ENCODE results near the gene WDR62.

Gene WDR62

DNA sequence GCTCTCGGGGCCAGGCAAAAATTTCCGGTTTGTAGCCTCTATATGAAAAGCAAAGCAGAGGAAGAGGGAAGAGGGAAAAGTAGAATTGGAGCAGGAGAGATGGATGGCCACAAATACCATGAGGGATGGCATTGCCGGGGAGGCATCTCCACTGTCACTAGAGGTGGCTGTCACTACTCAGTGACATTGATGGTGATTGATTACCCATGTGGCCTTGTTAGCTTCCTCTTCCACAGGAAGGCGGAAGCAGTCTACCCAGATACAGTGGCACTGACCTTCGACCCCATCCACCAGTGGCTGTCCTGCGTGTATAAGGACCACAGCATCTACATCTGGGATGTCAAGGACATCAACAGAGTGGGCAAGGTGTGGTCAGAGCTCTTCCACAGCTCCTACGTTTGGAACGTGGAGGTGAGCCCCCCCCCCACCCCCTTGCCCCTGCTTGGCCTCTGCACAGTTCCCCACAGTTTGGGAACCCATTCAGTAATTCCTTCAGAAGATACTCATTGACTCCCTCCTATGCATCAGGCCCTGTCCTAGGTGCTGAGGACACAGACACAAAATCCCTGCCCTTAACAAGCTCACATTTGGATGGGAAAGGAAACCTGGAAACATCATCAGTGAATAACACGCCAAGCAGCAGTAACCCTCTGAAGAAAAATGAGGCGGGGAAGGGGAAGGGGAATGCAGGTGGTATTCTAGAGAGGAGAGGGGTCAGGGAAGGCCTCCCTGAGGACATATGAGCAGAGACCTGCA, 18.6 kb downstream of the WDR62 start:
- H3K4me3 ChIP-seq (ENCODE audit: low read depth, low read length) = no peak overlapping the region

DNA sequence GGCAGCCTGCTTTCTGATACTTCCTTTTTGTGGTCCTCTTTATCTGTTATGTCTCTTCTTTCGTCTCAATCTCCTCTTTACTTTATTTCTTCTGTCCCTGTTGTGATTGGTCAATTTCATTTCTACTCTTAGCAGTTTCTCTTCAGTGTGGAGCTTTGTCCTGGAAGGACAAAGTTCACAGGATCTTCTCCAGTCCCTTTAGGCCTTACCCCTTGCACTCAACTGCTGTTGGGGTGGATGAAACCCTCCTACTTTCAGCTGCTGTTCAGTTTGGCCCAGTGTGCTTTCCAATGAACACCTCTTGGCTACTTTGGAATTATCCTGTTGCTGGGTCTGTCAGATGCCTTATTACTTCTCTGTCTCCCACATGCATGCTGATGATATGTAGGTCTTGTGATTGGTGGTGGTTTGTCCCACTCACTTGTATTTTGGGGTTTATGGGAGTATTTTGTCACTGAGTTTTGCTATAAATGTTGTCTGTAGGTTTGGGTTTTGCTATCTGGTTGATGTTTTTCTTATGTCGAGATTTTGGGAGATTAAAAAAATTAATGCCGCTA, 24.8 kb downstream of the WDR62 start:
- no peak overlapping the region for H3K4me3 ChIP-seq (ENCODE audit: low read depth, low read length)

DNA sequence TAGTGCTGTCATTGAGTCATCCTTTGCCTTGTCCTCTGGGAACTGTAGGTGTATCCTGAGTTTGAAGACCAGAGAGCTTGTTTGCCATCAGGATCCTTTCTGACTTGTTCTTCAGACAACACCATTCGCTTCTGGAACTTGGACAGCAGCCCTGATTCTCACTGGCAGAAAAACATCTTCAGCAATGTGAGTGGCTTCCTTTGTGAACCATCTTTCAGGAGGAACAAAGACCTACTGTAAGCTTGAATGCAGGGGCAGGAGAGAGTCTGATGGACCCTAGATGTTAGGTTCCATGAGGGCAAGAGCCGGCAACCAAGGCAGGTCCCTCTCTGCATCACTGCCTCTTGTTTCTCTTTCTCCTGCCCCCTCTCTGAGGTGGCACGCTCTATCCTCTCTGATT, 26.7 kb downstream of the WDR62 start:
- H3K4me3 ChIP-seq (ENCODE audit: low read depth, low read length) = no peak overlapping the region

DNA sequence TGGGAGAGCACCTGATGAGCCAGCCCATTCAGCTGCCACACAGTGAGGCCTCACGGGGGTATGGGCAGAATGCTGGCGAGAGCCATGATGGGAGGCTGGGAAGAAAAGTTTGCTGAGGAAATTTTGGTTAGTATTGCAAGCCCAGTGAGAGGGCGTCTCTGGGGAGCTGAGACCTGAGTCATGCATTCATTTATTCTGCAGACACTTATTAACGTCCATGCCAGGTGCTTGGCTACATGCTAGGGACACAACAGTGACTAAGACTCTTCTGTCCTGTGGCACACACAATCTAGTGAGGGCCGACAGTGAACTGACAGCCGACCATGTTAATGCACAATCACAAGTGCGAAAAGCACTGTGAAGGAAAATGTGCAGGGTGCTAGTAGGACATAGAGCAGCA, 27.2 kb downstream of the WDR62 start:
- no peak overlapping the region for H3K4me3 ChIP-seq (ENCODE audit: low read depth, low read length)

DNA sequence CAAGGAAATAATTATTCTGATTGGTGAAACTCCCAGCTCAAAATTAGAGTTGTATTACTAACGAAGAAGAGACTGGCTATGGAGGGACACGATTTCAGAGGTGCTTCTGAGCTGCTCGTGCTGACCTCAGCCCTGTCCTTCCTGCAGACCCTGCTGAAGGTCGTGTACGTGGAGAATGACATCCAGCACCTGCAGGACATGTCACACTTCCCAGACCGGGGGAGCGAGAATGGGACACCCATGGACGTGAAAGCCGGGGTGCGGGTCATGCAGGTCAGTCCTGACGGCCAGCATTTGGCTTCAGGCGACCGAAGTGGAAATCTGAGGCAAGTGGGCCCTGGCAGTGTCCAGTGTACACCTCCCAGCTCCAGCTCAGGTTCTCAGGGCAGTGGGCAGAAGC, 28.2 kb downstream of the WDR62 start:
- no peak overlapping the region for H3K4me3 ChIP-seq (ENCODE audit: low read depth, low read length)

DNA sequence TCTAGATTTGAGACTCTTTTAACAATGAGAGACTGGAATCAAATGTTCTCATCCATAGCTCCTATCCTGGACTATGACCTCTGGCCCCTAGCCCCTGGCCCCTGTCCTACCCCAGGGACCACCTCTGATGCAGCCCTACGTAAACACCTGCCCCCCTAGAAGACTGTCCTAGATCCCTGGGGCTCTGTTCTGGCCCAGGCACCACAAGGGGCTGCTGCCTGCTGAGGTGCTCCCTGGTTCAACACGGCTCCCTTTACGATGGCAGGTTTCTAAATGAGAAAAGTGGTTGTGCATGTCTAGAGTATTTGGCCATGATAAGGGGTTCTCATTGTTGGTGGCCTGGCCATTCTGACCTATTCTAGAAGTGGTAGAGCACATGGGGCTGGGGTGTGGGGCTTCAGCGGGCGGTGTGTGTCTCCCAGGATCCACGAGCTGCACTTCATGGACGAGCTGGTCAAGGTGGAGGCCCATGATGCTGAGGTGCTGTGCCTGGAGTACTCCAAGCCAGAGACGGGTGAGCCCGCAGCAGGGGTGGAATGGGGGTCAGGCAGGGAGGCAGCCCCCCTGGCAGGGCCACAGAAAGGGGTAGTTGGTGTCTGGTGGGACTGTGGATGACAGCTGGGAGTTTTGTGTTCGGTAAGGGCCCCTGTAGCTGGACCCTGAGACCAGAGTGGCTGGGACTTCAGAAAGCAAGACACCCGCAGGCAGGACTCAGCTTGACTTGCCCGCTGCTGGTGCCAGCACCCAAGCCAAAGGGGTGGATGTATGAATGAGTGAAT, 29.7 kb downstream of the WDR62 start:
- H3K4me3 ChIP-seq (ENCODE audit: low read depth, low read length) = no peak overlapping the region

DNA sequence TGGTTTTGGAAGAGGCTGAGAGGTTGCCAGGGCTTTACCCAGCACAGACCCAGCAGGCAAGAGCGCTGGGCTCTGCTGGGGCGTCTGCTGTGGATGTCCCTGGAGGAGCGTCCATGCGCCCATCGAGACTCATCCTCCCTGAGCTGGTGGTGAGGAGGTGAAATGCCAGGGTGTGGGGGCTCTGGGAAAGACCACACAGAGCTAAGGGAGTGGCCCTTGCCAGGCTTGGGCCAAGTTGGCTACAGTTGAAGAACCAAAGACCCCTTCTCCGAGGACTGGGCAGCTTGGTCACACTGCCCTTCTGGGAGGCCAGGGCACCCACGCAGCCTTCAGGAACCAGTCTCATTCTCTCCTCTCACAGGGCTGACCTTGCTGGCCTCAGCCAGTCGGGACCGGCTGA, 31.6 kb downstream of the WDR62 start:
- H3K4me3 ChIP-seq (ENCODE audit: low read depth, low read length) = no peak overlapping the region

DNA sequence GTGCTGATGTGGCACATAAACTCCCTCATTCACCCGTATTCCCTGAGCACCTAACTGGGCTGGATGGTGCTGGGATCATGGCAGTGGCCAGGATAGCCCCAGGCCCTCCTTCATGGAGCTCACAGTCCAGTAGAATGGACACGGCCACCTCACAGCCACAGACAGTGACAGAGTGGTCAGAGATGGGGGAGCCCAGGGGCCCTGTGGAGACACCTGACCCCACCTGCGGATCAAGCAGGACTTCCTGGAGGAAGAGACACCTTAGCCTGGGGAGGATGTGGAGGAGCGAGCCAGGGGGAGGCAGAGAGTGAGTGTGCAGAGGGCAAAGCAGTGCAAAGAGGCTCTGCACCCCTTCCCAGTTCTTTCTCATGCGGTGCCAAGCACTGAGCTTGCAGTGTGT, 35.1 kb downstream of the WDR62 start:
- H3K4me3 ChIP-seq (ENCODE audit: low read depth, low read length) = no peak overlapping the region

DNA sequence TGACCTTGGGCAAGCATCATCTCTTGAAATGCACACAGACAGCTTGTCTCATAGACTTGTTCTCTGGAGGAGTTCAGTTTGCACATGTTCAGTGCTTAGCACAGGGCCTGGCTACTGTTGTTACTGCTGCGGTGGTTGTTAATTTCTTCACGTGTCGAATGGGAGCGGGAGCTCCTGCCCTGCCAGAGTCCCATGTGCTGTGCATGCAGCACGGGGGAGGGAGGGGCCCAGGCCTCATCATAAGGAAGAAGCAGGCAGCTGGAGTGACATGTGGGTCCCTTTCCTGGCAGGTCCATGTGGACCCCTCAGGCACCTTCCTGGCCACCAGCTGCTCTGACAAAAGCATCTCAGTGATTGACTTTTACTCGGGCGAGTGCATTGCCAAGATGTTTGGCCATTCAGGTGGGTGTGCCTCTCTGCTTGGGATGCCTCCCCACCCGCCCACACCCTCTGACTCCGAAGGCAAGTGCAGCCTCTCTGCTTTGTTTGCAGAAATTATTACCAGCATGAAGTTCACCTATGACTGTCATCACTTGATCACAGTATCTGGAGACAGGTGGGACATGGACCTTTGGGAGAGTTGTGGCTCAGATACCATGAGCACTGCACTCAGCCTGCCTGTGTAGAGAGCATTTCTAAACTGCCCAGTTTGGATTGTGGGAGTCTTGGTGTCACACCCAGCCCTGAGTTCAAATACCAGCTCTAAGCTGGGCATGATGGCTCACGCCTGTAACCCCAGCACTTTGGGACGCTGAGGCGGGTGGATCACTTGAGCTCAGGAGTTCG, 36.4 kb downstream of the WDR62 start:
- no peak overlapping the region for H3K4me3 ChIP-seq (ENCODE audit: low read depth, low read length)

DNA sequence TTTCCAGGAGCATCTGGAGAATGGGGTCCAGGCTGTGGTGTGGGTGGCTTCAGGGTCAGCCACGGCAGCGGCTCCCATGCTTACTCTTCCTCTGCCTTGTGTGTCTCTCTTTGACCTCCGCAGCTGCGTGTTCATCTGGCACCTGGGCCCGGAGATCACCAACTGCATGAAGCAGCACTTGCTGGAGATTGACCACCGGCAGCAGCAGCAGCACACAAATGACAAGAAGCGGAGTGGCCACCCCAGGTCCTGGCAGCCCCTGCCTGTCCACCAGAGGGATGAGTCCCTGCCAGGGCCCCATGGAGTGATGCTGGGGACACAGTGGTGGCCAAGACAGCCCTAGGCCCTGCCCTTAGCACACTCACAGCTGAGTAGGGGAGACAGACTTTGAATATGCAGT, 37.9 kb downstream of the WDR62 start:
- H3K4me3 ChIP-seq (ENCODE audit: low read depth, low read length) = no peak overlapping the region

DNA sequence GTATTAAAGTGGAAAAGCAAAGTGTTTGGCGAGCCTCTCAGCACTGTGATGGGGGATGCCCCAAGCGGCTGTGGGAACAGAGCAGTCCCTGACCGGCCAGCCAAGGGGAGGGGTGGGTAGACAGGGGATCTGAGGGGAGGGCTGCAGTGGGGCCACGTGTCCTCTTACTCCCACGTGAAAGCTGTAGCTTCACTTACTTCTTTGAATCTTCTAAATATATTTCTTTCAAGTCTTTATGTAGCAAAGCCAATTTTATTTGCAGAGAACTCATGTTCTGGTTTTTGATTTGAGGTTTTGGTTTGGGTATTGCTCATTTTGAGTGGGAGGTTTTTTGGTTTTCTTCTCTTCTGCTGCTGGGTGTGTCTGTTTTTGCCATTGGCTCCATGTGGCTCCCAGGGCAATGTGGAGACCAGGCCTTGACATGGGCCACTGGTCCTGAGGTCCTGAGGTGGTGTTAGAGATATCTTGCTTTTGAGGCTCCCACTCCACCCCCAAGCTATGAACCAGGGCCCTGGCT, 38.5 kb downstream of the WDR62 start:
- H3K4me3 ChIP-seq (ENCODE audit: low read depth, low read length) = no peak overlapping the region

DNA sequence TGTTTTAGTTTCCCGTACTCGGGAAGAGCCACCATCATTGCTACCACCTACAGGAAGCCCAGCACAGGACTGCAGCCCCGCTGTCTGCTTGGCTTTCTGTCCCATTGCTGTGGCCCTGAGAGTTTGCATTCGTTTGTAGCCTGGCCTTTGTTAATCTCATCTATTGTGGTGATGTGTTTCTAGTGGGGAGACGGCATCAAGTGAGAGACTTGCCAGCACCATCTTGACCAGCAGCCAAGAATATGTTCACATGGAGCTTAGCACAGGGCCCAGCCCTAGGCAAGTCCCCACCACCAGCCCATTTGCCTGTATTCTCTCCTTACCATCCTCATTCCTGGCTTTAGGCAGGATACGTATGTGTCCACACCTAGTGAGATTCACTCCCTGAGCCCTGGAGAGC, 39.0 kb downstream of the WDR62 start:
- H3K4me3 ChIP-seq (ENCODE audit: low read depth, low read length) = no peak overlapping the region

DNA sequence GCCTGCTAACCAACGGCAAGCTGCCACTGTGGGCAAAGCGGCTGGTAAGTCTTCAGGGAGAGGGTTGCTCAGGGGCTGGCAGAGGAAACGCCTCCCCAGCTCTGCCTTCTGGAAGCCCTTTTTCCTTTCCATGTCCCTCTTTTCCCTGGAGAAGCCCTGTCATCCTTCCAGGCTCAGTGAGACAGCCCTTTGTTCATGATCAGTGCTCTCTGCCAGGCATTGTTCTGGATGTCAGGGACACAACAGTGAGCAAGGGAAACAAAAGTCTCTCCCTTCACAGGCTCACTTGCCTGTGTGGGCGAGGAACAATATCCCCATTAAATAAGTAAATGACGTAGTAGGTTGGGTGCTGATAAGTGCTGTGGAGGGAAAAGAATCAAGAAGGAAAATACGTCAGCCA, 42.3 kb downstream of the WDR62 start:
- H3K4me3 ChIP-seq (ENCODE audit: low read depth, low read length) = no peak overlapping the region

DNA sequence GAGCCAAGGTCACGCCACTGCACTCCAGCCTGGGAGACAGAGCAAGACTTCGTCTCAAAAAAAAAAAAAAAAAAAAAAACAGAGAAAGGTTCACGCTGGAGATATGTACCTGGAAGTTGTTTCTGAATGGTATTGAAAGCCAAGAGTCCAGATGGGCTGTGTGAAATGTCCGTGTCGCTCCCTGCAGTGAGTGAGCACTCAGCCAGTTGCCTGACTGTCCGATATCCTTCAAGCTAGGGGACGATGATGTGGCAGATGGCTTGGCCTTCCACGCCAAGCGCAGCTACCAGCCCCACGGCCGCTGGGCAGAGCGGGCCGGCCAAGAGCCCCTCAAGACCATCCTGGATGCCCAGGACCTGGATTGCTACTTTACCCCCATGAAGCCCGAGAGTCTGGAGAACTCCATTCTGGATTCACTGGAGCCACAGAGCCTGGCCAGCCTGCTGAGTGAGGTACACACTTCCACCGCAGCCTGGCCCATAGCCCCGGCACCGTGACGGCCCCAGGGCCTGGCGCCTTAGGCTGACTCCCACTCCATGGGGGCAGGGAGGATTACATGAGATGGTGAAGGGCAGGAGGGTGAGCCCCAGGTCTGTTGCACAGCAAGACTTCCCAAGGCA, 44.6 kb downstream of the WDR62 start:
- no peak overlapping the region for H3K4me3 ChIP-seq (ENCODE audit: low read depth, low read length)

DNA sequence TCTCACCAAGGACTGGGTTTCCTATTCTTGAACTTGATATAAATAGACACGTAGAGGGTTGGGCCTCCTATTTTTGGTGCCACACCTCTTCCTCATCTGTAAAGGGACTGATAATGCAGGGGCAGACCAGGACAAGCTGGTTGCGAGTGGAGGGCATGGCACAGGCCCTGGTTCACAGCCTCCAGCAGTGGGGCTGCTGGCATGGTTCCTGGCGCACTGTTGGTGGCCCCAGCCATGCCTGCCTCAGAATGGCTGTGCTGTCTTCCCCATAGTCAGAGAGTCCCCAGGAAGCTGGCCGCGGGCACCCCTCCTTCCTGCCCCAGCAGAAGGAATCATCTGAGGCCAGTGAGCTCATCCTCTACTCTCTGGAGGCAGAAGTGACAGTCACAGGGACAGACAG, 45.8 kb downstream of the WDR62 start:
- no peak overlapping the region for H3K4me3 ChIP-seq (ENCODE audit: low read depth, low read length)

DNA sequence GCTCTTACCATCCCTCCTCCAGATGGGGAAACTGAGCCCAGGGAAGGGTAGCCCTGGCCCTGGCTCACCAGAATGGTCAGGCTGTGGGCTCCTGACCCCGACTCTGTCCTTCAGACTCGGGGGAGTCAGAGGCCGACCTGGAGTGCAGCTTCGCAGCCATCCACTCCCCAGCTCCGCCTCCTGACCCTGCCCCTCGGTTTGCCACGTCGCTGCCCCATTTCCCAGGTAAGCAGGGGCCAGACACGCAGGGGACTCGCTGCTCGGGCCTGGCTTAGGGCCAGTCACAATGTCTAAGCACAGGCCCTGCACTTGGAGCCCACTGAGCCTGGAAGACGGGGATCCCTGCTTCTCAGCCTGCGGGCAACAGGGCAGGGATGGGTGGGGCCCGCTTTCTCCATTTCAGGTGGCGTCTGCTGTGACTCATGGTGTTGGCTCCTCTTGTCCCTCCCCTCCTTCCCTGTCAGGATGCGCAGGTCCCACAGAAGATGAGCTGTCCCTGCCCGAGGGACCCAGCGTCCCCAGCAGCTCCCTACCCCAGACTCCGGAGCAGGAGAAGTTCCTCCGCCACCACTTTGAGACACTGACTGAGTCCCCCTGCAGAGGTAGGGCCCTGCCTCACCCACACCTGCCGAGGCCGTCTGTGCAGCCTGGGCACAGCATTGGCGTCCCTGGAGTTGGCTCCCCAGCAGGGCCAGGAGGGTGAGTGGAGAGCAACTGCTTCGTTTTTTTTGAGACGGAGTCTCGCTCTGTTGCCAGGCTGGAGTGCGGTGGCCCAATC, 47.0 kb downstream of the WDR62 start:
- H3K4me3 ChIP-seq (ENCODE audit: low read depth, low read length) = no peak overlapping the region

DNA sequence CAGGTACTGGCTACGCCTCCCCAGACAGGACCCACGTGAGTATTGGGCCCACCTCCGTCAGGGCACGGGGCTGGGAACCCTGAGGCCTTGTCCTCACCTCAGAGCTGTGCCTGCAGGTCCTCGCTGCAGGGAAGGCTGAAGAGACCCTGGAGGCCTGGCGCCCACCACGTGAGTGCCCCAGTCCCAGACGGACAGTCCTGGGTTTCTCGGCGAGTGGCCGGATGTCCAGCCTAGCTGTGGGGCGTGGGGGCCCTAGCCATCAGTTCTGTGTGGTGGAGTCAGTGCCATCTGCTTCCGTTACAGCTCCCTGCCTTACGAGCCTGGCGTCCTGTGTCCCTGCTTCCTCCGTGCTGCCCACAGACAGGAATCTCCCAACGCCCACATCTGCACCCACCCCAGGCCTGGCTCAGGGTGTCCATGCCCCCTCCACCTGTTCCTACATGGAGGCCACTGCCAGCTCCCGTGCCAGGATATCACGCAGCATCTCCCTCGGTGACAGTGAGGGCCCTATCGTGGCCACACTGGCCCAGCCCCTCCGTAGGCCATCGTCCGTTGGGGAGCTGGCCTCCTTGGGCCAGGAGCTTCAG, 48.4 kb downstream of the WDR62 start:
- no peak overlapping the region for H3K4me3 ChIP-seq (ENCODE audit: low read depth, low read length)

DNA sequence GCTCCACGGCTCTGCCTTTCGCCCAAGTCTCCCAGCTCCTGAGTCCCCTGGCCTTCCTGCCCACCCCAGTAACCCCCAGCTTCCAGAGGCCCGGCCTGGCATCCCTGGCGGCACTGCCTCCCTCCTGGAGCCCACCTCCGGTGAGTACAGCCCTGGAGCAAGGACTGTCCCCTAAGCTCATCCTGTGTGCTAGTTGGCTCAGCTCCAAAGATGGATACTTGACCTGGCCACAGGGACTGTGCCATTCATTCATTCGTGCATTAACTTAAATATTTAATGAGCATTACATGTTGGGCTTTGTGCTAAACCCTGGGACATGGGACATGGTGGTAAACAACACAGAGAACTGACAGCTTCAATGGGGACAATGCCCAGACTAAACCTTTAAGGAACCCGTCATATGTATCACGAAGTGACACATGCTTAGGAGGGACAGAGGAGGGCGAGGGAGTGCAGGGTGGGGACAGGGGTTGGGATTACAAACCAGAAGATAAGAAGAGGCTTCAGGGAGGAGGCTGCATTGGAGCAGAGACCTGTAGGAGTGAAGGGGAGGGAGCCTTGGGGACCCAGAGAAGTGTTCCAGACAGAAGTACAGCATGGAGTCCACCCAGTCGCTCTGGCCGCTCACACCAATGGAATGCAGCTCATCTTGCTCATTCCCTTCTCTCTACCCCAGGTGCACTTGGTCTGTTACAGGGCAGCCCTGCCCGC, 49.3 kb downstream of the WDR62 start:
- H3K4me3 ChIP-seq (ENCODE audit: low read depth, low read length) = no peak overlapping the region

DNA sequence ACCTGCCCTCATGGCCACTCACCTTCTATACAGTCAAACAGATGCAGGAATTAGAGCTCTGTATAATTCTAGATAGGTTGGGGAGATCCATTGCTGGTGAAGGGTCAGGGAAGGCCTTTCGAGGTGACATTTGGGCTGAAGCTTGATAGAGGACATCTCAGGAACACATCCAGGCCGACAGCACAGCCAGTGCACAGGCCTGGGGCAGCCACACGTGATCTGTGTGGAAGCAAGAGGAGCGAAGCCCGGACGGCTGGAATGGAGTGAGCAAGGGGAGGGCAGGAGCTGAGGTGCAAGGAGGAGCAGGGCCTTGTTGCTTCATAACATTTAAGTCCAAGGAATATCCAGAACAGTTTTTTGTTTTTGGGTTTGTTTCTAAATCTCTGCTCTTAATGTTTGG, 51.7 kb downstream of the WDR62 start:
- H3K4me3 ChIP-seq (ENCODE audit: low read depth, low read length) = no peak overlapping the region
